Right hindlimb (tissue), 1 donor: ENCODE data around the gene NKX2-4.
"Not testable (repeated sequence)": the region's sequence is repeated elsewhere in the genome, so short reads cannot be mapped to it uniquely, and the experiment has no call there.

Experiments used
- DNase-seq: peaks from one replicate; pipeline ENCODE4 v3.0.0-alpha.2; 2018

NKX2-4 gene

GRCh38 chr20:21397341-21398108, at the start of gene NKX2-4:
TSS of gene NKX2-4 (minus strand) at chr20:21397526. CDS start at chr20:21397399, 127 bp downstream.
- no peak for DNase-seq

DNA sequence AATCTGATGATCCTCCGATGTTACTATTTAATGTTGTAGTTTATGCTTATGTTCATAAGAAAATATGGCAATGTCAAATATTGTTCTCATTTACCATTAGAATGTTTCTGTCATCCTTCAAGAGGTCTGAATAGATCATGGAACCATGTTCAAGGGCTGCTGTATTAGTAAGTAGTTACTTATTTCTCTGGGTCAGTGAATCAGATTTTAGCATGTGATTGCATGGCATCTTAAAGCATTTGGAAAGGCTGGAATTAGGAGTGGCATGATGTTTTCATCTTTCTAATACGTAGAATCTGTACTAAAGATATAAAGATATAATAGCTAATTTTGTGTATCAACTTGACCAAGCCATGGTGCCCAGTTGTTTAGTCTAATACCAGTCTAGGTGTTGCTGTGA, 40.5 kb upstream of the NKX2-4 start:
- DNase-seq, result no peak

- no peak for DNase-seq
Measured at GRCh38 chr20:21437248-21437647, 39.9 kb upstream of the NKX2-4 start.

DNA sequence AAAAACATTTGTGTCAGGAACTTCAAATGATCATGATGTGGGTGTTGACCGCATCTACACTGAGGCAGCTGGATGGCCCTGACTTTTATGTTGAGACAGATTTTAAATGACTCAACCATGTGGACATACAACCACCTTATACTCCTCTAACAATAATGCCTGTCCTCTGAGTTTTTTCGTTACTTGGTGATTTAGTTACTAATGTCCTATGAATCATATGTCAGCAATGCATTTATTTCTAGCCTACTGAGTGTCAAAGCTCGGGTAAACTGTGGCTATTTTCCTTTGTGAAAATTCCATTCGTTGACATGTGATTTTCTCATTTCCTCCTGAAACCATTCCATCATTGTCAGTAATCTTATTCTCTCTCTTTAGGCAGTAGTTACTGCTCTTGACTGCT, 38.9 kb upstream of the NKX2-4 start:
- DNase-seq, result no peak

DNA sequence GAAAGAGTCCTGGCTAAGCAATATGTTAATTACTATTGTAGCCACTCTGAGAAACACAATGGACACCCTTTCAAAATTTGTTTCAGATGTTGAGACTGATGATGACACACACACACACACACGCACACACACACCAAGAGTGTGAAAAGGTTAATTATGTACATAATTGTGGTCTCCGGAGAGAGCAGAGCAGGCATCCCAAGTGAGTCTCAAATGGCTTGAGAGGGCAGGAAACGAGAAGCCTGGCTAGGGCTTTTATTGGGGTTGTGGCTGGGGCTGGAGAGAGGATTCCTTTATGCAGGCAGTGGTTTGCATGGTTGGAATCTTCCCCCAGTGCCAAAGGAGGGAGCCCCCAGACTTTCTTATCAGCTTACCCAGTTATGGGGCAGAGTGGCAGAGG, 38.2 kb upstream of the NKX2-4 start:
- no peak for DNase-seq

GRCh38 chr20:21433329-21433890, 36.1 kb upstream of the NKX2-4 start:
- no peak for DNase-seq

- DNase-seq, result no peak
Measured at GRCh38 chr20:21432911-21433310, 35.6 kb upstream of the NKX2-4 start.

DNA sequence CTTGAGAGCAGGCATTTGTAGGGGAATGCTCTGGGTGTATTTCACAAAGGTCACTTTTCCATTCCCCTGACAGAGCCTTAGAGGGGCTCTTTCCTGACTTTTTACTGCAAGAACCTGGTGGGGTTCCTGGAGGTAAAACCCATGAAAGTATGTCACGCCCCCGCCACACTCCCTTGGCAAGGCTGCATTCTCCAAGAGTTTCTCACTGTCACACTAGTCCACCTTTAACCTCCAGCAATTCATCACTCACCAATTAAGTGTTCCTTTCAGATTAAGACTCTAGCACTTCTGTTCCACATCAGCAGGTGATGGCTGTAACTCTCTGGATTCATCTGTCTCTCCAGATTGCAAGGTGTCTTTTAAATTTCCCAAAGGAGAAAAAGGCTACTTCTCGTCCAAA, 32.7 kb upstream of the NKX2-4 start:
- no peak for DNase-seq

DNA sequence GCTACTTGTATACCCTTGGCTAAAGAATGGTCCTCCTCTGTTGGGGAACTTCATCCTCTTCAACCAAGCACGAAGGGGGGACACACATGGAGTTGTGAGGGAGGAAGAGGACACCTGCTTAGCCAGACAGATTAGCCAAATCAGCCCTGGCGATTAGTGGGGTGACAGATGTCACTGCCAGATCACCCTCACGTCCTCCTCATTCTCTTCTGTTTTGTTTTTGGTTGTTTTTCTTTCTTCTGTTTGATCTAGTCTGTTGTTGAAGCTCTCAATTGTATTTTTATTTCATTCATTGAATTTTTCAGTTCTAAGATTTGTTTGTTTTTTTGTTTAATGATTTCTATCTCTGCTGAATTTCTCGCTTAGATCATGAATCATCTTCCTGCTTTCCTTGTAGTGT, 27.5 kb upstream of the NKX2-4 start:
- no peak for DNase-seq

DNA sequence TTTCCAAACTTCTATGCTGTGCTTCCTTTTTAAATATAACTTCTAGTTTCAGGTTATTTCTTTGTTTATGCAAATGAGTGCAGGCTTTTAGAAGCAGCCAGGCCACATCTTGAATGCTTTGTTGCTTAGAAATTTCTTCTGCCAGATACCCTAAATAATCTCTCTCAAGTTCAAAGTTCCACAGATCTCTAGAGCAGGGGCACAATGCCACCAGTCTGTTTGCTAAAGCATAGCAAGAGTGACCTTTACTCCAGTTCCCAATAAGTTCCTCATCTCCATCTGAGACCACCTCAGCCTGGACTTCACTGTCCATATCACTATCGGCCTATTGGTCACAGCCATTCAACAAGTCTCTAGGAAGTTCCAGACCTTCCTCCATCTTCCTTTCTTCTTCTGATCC, 26.4 kb upstream of the NKX2-4 start:
- not testable (repeated sequence) for DNase-seq

DNA sequence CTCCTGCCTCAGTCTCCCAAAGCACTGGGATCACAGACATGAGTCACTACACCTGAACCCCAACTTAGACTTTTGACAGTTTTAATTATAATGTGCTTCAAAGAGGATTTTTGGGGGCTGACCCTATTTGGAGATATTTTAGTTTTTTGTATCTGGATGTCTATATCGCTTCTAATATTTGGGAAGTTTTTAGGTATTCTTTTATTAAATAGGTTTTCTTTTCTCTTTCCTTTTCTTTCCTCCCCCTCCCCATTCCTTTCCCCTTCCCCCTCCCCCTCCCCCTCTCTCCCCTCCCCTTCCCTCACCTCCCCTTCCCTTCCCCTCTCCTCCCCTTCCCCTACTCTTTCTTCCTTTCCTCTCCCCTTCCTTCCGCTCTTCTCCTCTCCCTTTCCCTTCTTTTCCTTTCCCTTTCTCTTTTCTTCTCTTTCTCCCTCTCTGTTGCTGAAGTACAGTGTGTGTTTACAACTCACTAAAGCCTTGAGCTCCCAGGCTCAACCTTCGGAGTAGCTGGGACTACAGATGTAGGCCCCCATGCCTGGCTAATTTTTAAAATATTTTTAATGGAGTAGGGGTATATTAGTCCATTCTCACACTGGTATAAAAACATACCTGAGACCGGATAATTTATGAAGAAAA, 24.4 kb upstream of the NKX2-4 start:
- no peak for DNase-seq

DNA sequence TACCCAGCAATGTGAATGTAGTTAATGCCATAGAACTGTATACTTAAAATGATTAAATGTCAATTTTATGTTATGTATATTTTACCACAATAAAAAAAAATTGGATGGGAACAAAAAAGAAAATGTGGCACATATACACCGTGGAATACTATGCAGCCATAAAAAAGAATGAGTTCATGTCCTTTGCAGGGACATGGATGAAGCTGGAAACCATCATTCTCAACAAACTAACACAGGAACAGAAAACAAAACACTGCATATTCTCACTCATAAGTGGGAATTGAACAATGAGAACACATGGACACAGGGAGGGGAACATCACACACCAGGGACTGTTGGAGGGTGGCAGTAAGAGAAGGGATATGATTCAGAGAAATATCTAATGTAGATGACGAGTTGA, 21.8 kb upstream of the NKX2-4 start:
- not testable (repeated sequence) for DNase-seq

DNA sequence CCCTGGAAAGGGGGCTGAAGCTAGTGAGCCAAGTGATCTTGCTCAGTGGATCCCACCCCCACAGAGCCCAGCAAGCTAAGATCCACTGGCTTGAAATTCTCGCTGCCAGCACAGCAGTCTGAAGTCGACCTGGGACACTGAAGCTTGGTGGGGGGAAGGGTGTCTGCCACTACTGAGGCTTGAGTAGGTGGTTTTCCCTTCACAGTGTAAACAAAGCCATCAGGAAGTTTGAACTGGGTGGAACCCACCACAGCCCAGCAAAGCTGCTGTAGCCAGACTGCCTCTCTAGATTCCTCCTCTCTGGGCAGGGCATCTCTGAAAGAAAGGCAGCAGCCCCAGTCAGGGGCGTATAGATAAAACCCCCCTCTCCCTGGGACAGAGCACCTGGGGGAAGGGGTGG, 16.7 kb upstream of the NKX2-4 start:
- not testable (repeated sequence) for DNase-seq

GRCh38 chr20:21411725-21412124, 14.4 kb upstream of the NKX2-4 start:
- no peak for DNase-seq

DNA sequence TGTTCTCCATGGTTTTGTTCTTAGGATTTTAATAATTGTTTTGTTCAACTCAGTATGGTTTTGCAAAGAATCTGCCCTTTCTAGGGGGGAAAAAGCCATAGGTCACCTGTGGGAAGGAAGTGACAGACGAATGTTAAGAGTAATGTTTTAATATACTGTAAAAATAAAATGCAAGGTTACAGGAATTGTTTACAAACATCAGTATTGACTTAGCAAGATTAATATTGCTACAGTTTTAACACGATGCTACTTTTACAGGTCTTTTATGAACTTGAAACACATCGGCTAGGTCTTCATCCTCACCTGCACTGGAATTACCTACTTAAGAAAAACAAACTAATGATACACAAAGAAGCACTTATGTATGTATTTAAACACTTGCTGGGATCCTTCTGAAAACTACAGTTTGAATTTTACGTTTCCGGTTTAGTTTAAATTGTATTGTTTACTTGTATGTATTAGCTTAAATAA, 1.7 kb upstream of the NKX2-4 start:
- no peak for DNase-seq

GRCh38 chr20:21398109-21399004, 1.0 kb upstream of the NKX2-4 start:
- DNase-seq, result no peak

DNA sequence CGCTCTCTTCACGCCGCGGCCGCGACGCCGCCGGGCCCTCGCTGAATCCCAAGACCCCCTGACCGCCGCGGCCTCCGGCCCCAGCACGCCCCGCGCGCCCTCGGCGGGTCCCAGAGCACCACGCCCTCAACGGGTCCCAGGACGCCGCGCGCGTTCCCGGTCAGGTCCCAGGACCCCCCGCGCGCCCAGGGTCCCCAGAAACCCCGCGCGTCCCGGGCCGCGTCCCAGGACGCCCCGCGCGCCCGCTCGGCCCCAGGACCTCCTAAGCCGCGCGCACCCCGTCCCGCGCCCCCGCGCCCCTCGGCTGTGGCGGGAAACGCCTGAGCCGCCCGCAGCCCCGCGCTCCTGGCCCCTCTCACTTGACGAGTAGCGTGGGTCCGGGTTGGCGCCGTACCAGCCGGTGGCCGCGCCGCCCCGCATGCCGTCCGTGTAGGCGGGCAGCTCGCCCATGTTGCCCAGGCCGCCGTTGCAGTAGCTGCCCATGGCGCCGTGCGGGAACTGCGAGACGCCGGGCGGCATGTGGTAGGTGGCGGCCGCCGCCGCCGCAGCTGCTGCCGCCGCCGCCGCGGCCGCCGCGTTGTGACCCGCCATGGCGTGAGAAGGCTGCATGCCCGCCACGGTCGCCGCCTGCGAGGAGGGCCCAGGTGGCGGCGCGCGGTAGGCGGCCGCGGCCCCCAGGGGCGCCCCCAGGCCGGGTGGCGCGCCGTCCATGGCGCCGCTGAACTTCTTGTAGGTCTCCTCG, 556 bp downstream of the NKX2-4 start:
- DNase-seq, result peak; percentile 25

- DNase-seq, result peak; percentile 38
Measured at GRCh38 chr20:21395666-21396598, 1.4 kb downstream of the NKX2-4 start.

GRCh38 chr20:21395051-21395665, 2.2 kb downstream of the NKX2-4 start:
- DNase-seq, result no peak

GRCh38 chr20:21394551-21394950, 2.8 kb downstream of the NKX2-4 start:
- DNase-seq, result no peak
